HG02678 (cell line): ENCODE results near the gene NIPAL1.

ENCODE experiments used
- ATAC-seq: cut with Tn5 transposase; IDR thresholded peaks from one replicate; pipeline ENCODE4 v1.9.1; 2021; ENCODE audit warnings: mild to moderate bottlenecking, moderate library complexity; ENCODE audit not compliant: unreplicated experiment

Gene NIPAL1

GRCh38 chr4:48024522-48024921 is 8.0 kb downstream of the NIPAL1 start:
- ATAC-seq = no peak

DNA sequence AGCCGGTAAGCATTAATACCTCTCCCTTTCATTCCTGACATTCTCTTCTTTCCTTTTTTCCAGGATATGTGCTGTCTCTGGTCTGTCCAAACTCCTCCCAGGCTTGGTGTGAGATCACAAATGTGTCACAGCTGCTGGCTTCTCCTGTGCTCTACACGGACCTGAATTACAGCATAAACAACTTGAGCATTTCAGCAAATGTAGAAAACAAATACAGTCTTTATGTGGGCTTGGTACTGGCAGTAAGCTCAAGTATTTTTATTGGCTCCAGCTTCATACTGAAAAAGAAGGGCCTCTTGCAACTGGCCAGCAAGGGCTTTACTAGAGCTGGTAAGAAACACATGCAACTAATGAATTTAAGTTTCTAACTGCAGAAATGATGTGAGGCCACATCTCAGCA is 8.4 kb downstream of the NIPAL1 start:
- no peak for ATAC-seq

DNA sequence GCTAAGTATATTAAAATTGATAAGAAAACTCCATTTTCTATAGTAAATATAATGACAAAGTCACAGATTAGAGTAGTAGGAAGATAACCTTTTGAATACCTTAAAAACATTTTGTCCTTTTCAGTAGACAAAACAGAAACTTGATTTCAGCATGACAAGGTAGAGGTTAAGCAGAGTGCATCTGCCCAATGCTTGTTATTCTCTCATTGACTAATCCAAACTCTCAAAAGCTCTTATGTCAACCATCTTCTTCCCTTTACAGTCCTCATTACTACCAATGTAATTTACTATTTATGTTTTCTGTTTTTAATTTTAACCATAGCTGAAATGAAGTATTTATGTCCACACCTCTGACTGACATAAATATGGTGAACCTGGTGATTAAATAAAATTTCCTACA is 11.1 kb downstream of the NIPAL1 start:
- peak; percentile 70 for ATAC-seq

DNA sequence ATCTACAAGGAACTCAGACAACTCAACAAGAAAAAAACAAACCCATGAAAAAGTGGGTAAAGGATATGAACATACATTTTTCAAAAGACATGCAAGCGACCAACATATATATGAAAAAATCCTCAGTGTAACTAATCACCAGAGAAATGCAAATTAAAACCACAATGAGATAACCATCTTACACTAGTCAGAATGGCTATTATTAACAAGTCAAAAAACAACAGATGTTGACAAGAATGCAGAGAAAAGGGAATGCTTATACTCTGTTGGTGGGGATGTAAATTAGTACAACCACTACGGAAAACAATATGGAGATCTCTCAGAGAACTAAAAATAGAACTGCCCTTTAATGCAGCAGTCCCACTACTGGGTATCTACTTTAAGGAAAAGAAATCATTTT is 12.1 kb downstream of the NIPAL1 start:
- ATAC-seq = peak; percentile 71

DNA sequence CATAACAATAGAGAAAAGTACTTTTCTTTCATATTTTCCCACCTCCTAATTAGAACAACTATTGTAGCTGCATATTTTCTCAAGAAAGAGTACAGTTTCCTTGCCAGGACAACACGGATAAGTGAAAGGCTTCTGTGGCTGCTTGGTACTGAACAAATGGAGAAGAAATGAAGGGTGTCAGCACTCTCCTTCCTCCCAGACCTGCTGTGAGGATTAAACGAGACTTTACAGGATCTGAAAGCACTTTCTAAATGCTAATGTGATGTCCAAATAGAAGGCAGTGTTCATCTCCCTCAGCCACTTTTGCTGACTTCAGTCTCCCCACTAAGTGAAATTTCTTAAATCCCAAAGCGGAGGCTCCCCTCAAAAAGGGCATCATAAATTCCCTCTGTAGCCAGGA is 13.9 kb downstream of the NIPAL1 start:
- no peak for ATAC-seq

- ATAC-seq = no peak
Measured at GRCh38 chr4:48031802-48032525, 15.4 kb downstream of the NIPAL1 start.

DNA sequence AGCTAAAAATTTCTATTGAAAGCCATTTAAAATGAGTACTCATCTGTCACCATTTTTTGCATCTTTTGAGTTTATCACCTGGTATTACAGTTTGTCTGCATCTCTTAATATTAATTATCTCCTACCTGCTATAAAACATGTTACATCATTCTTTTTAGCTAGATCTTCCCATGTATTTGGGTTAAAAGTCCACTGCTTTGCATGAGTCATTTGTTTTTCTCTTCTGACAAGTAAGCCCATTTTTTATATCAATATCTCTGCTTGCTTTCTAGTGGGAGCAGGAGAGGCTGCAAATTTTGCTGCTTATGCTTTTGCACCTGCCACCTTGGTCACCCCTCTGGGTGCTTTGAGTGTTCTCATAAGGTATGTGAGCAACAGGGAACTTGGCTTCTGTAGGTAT is 16.1 kb downstream of the NIPAL1 start:
- ATAC-seq = no peak

- ATAC-seq = no peak
Measured at GRCh38 chr4:48033412-48033811, 16.8 kb downstream of the NIPAL1 start.

DNA sequence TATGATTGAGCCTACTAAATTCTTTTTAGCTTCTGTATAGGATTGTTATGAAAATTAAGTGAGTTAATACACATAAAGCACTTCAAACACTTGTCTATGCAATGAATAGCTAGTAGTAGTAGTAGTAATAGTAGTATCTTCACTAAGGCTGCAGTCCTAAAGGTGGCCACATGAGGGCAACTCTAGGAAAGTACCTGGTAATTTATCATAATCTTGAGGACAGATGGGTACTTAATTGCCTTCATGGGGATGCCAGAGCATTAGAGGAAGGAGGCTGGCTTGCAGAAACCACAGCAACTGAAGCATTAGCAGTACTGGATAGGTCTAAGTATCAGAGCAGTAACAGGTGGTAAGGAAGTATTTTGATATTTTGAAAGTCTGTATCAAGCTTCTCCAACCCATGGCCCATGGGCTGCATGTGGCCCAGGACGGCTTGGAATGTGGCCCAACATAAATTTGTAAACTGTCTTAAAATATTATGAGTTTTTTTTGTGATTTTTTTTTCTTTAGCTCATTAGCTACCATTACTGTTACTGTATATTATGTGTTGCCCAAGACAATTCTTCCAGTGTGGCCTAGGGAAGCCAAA is 17.3 kb downstream of the NIPAL1 start:
- peak; percentile 41 for ATAC-seq

GRCh38 chr4:48035952-48036351 is 19.4 kb downstream of the NIPAL1 start:
- no peak for ATAC-seq

DNA sequence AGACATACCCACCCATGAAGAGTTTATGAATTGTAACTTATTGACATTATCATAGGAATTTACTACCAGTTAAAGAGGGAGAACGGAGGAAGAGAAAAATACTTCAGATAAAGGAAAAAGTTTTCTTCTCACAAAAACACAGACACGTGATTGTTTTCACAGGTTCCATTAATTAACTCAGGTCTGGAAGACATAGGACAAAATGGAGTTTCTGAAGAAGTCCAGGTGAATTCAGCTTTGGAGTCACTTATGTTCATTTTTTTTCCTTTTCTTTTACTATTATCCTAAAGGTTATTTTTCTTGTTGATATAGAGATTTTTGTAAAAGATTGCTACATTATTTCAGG is 20.5 kb downstream of the NIPAL1 start:
- ATAC-seq = no peak

DNA sequence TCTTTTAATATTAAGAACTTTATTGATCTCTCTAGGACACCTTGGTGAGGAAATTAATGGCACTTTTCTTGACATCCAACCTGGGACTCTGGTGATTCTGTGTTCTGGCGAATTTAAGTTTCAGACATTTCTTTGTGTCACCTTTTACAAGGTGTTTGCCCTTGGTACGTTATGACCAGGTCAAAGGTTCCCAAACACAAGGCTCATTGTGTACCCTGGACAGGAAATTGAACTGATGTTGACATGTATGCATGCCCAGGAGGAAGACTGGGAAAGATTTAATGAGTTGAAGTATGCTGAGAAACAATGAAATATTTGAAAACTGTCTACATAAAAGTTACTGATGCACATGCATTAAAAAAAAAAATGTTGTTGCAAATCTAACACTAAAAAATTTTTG is 22.1 kb downstream of the NIPAL1 start:
- no peak for ATAC-seq

DNA sequence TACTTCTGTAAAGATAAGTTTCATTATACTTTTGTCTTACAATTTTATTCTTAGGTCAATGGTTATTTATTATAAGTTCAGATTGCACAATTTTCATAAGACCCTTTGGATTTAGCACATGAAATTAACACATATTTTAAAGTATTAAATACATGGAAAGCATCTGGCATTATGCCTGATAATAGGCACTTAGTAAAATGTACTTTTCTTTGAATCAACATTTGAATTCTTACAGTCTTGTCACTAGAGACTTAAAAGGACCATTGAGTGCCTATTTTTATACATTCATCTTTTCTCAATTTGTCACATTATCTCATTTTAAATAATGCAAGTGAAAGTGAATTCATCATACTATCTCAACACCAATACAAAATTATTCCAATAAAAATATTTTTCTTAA is 23.0 kb downstream of the NIPAL1 start:
- no peak for ATAC-seq

- no peak for ATAC-seq
Measured at GRCh38 chr4:48041535-48042137, 25.1 kb downstream of the NIPAL1 start.

- no peak for ATAC-seq
Measured at GRCh38 chr4:48042979-48043461, 26.4 kb downstream of the NIPAL1 start.

- no peak for ATAC-seq
Measured at GRCh38 chr4:48043504-48043903, 26.9 kb downstream of the NIPAL1 start.

DNA sequence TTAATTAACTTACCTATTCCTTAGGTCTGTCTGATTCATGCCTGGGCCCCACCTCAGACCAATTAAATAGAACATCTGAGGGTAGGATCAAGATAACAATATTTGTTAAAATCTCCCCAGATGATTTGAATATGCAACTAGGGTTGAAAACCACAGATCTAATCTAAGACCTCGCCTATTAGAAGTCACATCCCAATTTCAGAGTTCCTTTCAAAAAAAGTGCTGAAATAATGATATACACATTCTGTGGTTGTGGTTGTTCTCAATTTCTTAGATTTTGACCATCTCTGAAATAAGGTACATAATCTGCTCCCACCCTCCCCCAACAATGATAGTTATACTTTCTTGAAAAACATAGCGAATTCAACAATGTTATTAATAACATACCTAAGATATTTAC is 27.7 kb downstream of the NIPAL1 start:
- no peak for ATAC-seq

DNA sequence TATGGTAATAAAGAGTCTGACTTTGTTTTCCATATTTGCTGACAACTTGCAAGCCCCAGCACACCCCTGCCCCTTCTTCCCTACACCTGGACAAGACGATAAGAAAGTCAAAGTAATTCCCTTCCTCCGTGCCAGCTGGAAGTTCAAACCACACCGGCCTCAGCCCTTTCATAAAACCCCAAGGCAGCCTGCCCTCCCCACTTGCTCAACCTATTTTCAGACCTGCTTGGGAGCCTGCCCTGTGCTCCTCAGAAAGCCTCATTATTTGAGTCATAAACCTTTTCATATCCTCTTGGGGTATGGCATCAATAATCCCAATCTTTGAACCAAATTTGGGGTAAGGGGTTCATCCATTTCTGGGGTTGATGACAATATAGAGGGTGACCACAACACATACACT is 29.5 kb downstream of the NIPAL1 start:
- ATAC-seq = no peak

DNA sequence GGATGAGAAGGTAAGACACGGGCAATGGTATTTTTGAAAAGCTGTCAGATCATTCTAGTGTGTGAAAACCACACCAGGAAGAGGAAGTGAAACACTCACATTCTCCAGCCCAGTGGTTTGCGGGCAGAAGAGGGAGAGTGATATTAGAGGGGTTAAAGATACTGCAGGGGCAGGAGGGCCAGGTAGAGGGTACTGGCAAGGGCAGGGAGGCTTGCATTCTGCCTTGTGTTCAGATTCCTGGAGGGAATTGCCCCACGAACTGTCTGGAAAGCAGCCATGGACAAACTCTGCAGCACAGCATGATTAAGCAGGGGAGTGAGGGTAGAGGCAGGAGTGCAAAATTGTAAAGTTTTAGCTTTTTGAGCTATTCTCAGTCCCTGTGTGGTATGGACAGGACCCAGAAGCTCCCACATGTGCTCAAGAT is 30.9 kb downstream of the NIPAL1 start:
- peak; percentile 98 for ATAC-seq

DNA sequence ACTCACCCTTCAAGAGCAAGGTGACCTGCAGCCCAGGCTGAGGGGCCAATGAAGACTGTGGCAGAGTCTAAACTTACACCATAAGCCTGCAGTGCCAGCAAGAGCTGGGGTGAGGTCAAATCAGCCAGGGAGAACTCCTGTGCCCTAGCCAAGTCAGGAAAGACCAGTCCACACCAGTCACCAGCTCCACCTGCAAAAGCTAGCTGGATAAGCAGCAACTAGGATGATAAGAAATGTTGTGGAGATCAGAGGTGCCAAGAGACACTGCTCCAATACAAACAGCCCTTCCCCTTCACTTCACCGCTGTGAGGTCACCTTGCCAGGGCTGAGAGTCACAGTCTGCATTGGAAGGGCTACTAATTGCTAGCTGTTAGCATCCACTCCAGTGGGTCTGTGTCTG is 31.3 kb downstream of the NIPAL1 start:
- ATAC-seq = no peak

GRCh38 chr4:48049483-48049882 is 32.9 kb downstream of the NIPAL1 start:
- ATAC-seq = no peak

- no peak for ATAC-seq
Measured at GRCh38 chr4:48051078-48051477, 34.5 kb downstream of the NIPAL1 start.
